Fibroblast of villous mesenchyme (primary cell): Measurements from ENCODE around the gene TCP11L1. TPM values are rescaled to one million over a fixed set of nuclear protein-coding genes. Genes with fewer than 3 reads are reported as not detected.

ENCODE experiments used
- small RNA-seq: library from RNA; depleted of rRNA; stranded (forward); fragments of <200 nt; gene quantifications from one replicate; pipeline ENCODE3, GENCODE V24; 2012
- total RNA-seq: library from RNA; depleted of rRNA; stranded (reverse); fragments of >200 nt; gene quantifications from 2 replicates; pipeline ENCODE4 v1.2.3, GENCODE V29; 2012

Gene TCP11L1
- total RNA-seq, 1 donor: 37.1 TPM

Small RNAs within 50 kb of the gene (small RNA-seq; reads per million reads assigned to genes)
- gene RF00019: not detected

Other genes starting within 250 kb of the TCP11L1 start
- gene CCDC73, start 244.9 kb upstream of the TCP11L1 start, total RNA-seq: not detected in 2 replicates
- under 0.01 TPM in 2 replicates for gene PRRG4, start 209.6 kb upstream of the TCP11L1 start, total RNA-seq
- gene QSER1, start 146.8 kb upstream of the TCP11L1 start, total RNA-seq: 19.0 and 26.8 TPM in 2 replicates
- 7.7 and 11.7 TPM in 2 replicates for gene DEPDC7, start 23.7 kb upstream of the TCP11L1 start, total RNA-seq
- 16.4 and 31.5 TPM in 2 replicates for gene CSTF3, start 121.9 kb downstream of the TCP11L1 start, total RNA-seq
- 75.1 and 121 TPM in 2 replicates for gene HIPK3, start 217.8 kb downstream of the TCP11L1 start, total RNA-seq